Ishikawa (cell line): ENCODE data around the gene RNF217.

Experiments used
- CEBPB ChIP-seq: IDR thresholded peaks from 2 replicates; pipeline ENCODE4 v1.6.1; 2012
- CREB1 ChIP-seq: IDR thresholded peaks from 2 replicates; pipeline ENCODE4 v1.6.1; 2012; ENCODE audit warnings: low read depth
- EGR1 ChIP-seq: IDR thresholded peaks from 2 replicates; pipeline ENCODE4 v1.6.1; 2012
- EP300 ChIP-seq: IDR thresholded peaks from 2 replicates; pipeline ENCODE4 v1.6.1; 2012; ENCODE audit warnings: borderline replicate concordance
- FOXM1 ChIP-seq: IDR thresholded peaks from 2 replicates; pipeline ENCODE4 v1.6.1; 2012; ENCODE audit warnings: low read depth, borderline replicate concordance
- NFIC ChIP-seq: IDR thresholded peaks from 2 replicates; pipeline ENCODE4 v1.6.1; 2012
- RAD21 ChIP-seq: IDR thresholded peaks from 2 replicates; pipeline ENCODE4 v1.6.1; 2012; ENCODE audit warnings: low read depth
- TAF1 ChIP-seq: IDR thresholded peaks from 2 replicates; pipeline ENCODE4 v1.6.1; 2012; ENCODE audit warnings: low read depth, mild to moderate bottlenecking
- TCF12 ChIP-seq: IDR thresholded peaks from 2 replicates; pipeline ENCODE4 v1.6.1; 2012; ENCODE audit warnings: low read depth
- TEAD4 ChIP-seq: IDR thresholded peaks from 2 replicates; pipeline ENCODE4 v1.6.1; 2012
- YY1 ChIP-seq: IDR thresholded peaks from 2 replicates; pipeline ENCODE4 v1.6.1; 2012; ENCODE audit warnings: low read depth
- ZBTB7A ChIP-seq: IDR thresholded peaks from 2 replicates; pipeline ENCODE4 v1.6.1; 2012; ENCODE audit warnings: low read depth
- TF ChIP-seq, protein P1 (sequence below): IDR thresholded peaks from 2 replicates; pipeline ENCODE4 v1.6.1; 2012; ENCODE audit warnings: low read depth, mild to moderate bottlenecking
- TF ChIP-seq, protein P2 (sequence below): IDR thresholded peaks from 2 replicates; pipeline ENCODE4 v1.6.1; 2012
- TF ChIP-seq, protein P3 (sequence below): IDR thresholded peaks from 2 replicates; pipeline ENCODE4 v1.6.1; 2012

RNF217 gene

DNA sequence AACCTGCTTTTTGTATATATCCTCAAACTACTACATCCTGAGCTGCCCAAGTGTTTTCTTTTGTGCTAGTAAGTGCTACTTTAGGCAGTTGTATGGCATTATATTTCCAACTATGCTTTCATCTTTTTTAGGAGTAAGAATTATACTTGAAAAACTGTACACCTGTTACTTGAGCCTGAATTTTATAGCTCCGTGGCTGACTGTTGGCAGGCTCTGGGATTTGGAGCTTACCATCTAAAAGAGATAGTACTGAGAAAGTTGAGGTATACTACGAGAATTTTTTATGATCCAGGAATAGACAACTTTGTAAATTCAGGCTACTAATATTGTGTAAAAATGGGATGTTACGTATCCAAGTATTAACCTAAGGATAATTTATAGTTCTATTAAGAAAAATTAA is 32.4 kb downstream of the RNF217 start:
- TF ChIP-seq, protein P1, sequence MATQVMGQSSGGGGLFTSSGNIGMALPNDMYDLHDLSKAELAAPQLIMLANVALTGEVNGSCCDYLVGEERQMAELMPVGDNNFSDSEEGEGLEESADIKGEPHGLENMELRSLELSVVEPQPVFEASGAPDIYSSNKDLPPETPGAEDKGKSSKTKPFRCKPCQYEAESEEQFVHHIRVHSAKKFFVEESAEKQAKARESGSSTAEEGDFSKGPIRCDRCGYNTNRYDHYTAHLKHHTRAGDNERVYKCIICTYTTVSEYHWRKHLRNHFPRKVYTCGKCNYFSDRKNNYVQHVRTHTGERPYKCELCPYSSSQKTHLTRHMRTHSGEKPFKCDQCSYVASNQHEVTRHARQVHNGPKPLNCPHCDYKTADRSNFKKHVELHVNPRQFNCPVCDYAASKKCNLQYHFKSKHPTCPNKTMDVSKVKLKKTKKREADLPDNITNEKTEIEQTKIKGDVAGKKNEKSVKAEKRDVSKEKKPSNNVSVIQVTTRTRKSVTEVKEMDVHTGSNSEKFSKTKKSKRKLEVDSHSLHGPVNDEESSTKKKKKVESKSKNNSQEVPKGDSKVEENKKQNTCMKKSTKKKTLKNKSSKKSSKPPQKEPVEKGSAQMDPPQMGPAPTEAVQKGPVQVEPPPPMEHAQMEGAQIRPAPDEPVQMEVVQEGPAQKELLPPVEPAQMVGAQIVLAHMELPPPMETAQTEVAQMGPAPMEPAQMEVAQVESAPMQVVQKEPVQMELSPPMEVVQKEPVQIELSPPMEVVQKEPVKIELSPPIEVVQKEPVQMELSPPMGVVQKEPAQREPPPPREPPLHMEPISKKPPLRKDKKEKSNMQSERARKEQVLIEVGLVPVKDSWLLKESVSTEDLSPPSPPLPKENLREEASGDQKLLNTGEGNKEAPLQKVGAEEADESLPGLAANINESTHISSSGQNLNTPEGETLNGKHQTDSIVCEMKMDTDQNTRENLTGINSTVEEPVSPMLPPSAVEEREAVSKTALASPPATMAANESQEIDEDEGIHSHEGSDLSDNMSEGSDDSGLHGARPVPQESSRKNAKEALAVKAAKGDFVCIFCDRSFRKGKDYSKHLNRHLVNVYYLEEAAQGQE: no peak
- TF ChIP-seq FOXM1 (no peak), RAD21 (no peak), EGR1 (no peak), CREB1 (no peak), YY1 (no peak), ZBTB7A (no peak), TAF1 (no peak), EP300 (no peak), TCF12 (no peak), TEAD4 (no peak), CEBPB (no peak), NFIC (no peak)
- TF ChIP-seq, protein P2, sequence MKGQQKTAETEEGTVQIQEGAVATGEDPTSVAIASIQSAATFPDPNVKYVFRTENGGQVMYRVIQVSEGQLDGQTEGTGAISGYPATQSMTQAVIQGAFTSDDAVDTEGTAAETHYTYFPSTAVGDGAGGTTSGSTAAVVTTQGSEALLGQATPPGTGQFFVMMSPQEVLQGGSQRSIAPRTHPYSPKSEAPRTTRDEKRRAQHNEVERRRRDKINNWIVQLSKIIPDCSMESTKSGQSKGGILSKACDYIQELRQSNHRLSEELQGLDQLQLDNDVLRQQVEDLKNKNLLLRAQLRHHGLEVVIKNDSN: no peak
- TF ChIP-seq, protein P3, sequence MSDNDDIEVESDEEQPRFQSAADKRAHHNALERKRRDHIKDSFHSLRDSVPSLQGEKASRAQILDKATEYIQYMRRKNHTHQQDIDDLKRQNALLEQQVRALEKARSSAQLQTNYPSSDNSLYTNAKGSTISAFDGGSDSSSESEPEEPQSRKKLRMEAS: no peak

DNA sequence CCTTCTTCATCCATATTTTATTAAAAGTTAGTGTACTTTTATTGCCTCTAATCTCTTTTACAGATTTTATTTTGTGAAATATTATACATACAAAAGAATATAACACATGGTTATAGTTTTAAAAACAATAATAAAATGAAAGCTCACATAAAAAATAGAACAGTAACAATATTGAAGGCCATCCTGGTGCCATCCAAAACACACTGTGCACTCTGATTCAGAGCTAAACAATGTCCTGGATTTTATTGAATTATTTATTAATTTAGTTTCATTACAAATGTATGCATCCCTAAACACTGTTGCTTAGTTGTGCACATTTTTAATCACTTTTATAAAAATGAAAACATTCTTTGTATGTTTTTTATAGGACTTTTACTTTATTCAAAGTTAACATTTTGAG is 32.9 kb downstream of the RNF217 start:
- TF ChIP-seq, protein P3: no peak
- no peak for TF ChIP-seq FOXM1
- TF ChIP-seq TEAD4: no peak

DNA sequence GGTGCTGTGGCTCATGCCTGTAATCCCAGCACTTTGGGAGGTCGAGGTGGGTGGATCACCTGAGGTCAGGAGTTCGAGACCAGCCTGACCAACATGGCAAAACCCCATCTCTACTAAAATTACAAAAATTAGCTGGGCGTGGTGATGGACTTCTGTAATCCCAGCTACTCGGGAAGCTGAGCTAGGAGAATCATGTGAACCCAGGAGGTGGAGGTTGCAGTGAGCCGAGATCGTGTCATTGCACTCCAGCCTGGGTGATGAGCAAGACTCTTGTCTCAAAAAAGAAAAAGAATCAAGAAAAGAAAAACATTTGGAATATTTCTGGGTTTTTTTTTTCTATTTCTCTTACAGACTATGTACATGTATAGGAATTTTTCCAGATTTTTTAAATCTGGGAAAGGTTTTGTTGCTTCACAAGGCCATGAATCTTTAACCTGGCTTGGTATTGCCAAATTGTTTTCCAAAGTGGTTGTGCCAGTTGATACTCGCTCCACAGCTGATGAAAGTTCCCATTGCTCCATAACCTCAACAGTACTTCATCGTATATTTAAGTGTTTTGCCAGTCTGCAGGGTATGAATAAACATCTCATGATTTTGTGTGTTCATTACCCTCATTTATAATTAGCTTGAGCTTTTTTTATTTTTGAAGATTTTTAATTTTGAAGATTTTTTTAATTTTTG is 33.5 kb downstream of the RNF217 start:
- no peak for TF ChIP-seq RAD21
- TF ChIP-seq, protein P1: no peak

DNA sequence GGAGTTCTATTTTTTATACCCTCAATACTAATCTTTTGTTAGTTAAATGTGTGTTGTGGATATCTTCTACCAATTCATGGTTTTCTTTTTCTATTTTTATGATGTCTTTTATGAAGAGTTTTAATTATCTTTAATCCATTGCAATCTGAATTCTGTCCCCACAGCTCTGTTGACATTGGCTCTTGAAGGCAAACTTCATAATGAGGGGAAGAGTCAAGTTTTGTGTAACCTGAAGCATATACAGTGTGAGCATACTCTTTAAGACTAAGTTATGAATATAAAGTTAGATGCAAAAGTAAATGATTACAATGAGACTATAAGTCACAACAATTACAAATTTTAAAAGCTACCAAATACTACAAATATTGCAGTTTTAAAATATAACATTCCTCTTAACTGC is 34.2 kb downstream of the RNF217 start:
- TF ChIP-seq RAD21 (no peak), TAF1 (no peak), EP300 (no peak), CREB1 (no peak), FOXM1 (no peak), CEBPB (no peak), NFIC (no peak), ZBTB7A (no peak), YY1 (no peak)
- TF ChIP-seq, protein P2: no peak

DNA sequence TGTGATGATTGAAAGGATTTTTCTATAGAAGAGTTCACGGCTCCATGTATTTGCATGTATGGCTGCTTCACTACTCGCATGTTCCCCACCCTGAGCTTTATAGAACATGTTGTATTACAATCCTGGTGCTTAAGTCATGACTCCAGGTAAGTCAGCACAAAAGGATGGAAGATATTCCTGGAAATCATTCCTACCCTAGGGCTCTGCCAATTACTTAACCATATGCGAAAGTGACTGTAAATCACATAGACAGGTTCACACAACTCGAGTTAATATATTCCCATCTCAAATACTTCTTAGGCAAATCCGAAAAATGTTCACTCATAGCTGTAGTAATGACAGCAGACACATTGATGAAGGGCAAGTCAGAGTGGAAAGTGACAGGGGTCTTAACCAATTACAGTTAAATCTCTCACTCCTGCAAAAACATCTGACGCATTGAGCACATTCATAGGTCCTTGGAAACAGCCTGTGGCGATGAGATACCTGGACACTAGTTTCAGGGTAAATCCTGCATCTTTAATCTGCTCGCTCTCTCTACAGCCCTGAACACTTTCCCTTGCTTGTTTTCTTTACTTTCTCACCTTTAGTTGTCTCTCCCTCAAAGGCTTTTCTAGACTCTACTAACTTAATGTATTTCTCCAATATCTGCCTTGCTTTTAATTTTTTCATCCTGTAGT is 35.1 kb downstream of the RNF217 start:
- TF ChIP-seq RAD21: no peak
- no peak for TF ChIP-seq TEAD4
- TF ChIP-seq, protein P1: no peak
- no peak for TF ChIP-seq CEBPB
- TF ChIP-seq TCF12: no peak
- no peak for TF ChIP-seq NFIC
- TF ChIP-seq FOXM1: no peak
- TF ChIP-seq, protein P3: no peak
- no peak for TF ChIP-seq EGR1
- TF ChIP-seq, protein P2: no peak
- no peak for TF ChIP-seq ZBTB7A
- no peak for TF ChIP-seq EP300
- TF ChIP-seq TAF1: no peak
- TF ChIP-seq CREB1: no peak
- no peak for TF ChIP-seq YY1
